Measurements from ENCODE around the gene ABCF1.

- TF ChIP-seq, protein P1, sequence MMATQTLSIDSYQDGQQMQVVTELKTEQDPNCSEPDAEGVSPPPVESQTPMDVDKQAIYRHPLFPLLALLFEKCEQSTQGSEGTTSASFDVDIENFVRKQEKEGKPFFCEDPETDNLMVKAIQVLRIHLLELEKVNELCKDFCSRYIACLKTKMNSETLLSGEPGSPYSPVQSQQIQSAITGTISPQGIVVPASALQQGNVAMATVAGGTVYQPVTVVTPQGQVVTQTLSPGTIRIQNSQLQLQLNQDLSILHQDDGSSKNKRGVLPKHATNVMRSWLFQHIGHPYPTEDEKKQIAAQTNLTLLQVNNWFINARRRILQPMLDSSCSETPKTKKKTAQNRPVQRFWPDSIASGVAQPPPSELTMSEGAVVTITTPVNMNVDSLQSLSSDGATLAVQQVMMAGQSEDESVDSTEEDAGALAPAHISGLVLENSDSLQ (IDR thresholded peaks at IDR 0.05): no peak
- TF ChIP-seq BHLHE40 (IDR thresholded peaks at IDR 0.05; ENCODE audit: borderline replicate concordance): no peak
- TF ChIP-seq CTBP1 (IDR thresholded peaks at IDR 0.05; ENCODE audit: borderline replicate concordance): no peak
- TF ChIP-seq HDGF (IDR thresholded peaks at IDR 0.05; ENCODE audit: borderline replicate concordance): no peak
These were observed 10.3 kb upstream of the ABCF1 start for GRCh38 chr6:30560930-30561329.
